HG03108 (cell line): ENCODE data around the gene CTBP2.

Experiments used
- ATAC-seq: cut with Tn5 transposase; IDR thresholded peaks from one replicate; pipeline ENCODE4 v1.9.1; 2021; ENCODE audit warnings: moderate library complexity; ENCODE audit not compliant: unreplicated experiment

Gene CTBP2

DNA sequence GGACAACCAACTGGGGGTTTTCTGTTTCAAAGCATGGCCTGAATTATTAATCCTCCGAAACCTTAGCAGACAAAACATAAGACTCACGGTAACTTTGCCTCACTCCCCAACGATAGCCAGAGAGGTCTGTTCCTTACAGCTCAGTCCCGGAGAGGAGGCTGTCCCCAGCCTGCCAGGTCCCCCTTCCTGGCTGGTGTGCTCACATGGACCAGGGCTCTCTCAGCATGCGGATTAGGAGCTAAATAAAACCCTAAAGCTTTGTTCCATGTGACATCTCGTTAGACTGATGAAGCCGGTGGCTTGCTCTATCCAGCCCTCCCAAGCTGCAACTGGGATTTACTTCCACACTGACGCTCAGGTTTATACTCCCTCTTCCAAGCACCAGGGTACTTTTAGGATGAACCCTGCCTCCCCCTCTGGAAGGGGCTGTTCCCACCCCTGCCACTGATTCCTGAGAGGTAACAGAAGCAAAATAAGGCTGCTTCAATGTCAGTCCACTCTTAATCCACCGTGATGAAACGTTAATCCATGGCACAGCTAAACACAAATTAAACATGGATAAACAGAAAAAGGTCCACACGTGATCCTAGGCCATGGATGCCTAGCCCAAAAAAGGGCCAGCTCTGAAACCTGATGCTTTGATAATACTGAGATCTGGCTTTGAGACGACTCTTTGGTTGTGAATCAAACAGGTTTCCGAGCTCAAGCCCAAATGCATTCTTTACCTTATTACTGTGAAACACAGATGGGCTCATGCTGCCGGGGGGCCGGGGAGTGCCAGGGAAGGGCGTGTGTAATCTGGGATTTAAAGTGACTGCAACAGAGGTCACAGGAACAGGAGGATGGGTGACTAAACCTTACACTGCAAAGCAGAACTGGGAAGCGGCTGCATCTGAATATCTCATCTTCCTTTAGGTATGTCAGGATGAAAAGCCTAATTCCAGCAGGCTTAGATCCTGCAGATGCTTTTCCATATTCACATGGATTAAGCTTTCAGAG, 132.2 kb downstream of the CTBP2 start:
- no peak for ATAC-seq

GRCh38 chr10:125026974-125027735, 133.2 kb downstream of the CTBP2 start:
- no peak for ATAC-seq

- ATAC-seq: no peak
Measured at GRCh38 chr10:125026036-125026931, 134.1 kb downstream of the CTBP2 start.

DNA sequence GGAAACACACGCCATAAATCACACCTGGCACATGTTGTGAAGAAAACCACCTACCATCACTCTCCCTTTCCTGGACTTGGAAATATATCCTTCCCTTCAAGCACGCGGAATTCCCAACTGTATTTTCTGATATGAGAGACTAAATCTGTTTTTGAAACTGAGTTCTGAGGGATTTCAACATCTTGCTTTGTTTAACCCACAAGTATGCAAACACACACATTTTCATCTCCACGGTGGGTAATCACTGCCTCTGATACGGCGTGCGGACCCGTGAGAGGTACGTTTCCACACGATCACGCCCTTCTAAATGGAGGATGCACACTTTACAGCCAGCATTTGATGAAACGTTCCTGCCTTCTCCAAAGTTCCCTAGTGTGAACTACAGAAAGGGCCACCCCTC, 135.0 kb downstream of the CTBP2 start:
- ATAC-seq: no peak

DNA sequence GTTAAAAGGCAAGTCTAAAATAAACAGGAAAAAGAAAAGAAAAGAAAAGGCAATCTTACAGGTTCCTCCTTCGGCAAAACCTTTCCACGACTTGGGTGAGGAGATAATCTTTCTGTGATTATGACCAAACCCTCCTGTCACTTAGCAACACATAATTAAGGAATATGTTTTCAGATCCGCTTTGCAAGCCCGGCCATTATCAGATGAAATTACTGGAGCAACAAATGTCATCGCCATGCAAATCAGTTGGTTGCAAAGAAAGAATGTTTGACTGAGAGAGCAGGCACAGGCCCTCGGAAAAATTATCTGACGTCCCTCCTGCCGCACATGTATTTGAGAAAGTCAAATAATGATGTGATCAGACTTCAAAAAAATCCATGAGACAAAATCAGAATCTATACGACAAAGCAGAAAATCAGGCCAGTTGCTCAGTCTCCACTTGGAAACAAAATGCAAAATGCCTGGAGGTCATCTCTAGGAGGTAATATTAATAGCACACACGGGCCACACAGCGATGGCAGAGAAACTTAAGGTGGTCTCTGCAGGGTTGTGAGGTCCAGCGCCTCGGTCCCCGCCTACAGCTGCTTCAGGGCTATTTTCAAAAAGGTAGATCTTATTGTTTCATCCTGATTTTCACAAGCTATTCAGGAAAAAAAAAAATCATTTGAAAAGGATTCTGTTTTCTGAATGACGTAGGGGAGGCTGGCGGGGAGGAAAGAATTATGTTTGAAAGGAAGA, 135.7 kb downstream of the CTBP2 start:
- no peak for ATAC-seq

- ATAC-seq: no peak
Measured at GRCh38 chr10:125023862-125024496, 136.4 kb downstream of the CTBP2 start.

DNA sequence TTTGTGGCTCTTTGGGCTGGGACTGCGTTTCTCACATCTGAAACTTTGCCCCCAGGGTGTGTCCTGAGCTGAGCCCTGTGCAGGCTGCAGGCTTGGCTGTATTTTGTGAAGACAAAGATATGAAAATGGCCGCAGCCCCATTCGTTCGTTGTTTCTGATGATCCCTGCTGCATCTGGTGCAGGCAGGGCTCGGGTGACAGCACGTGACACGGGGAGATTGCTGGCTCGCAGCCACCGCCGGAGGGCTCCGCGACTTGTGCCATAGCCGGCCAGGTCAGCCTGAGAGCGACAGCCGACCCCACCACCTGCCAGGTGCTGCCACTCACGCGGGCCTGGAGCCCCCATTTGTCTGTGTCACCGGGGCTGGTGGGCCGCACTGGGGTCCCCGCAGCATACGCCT, 137.1 kb downstream of the CTBP2 start:
- ATAC-seq: no peak

DNA sequence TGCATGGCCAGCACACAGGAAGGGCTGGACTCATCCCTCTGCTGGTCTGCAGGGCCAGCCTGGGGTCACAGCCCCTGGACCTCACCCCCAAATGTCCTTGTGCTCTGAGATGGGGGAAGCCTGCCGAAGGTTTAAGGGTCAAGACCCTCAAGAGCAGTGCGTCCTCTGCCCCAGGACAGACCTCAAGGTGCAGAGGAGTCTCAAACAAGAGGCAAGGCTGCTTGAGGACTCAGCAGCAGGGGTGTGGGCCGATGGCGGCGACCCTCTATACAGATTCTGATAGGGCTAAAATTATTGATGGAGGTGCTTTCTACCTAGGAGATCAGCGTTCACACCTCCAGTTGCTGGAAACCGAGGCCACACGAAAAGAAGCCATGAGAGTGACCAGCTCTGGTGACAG, 137.7 kb downstream of the CTBP2 start:
- ATAC-seq: no peak

GRCh38 chr10:125021686-125022344, 138.5 kb downstream of the CTBP2 start:
- no peak for ATAC-seq

DNA sequence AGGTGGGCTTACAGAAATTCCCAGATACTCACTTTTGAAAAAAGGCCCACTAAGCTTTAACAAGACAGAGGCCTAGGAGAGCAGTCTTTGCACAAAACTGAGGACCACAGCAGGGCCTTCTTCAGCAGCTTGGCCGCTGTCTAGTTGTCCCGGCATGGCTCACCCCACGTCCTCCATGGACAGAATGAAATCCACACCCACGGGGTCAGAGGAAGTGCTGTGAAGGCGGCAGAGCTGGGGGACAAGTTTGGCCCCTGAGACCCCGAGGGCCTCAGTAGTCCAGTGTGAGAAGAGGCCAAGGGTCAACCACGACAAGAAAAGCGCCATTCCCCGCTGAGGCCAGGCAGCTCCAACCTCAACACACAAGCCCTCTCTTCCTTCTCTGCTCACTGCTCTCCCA, 139.5 kb downstream of the CTBP2 start:
- no peak for ATAC-seq

- no peak for ATAC-seq
Measured at GRCh38 chr10:125020386-125020785, 140.0 kb downstream of the CTBP2 start.

DNA sequence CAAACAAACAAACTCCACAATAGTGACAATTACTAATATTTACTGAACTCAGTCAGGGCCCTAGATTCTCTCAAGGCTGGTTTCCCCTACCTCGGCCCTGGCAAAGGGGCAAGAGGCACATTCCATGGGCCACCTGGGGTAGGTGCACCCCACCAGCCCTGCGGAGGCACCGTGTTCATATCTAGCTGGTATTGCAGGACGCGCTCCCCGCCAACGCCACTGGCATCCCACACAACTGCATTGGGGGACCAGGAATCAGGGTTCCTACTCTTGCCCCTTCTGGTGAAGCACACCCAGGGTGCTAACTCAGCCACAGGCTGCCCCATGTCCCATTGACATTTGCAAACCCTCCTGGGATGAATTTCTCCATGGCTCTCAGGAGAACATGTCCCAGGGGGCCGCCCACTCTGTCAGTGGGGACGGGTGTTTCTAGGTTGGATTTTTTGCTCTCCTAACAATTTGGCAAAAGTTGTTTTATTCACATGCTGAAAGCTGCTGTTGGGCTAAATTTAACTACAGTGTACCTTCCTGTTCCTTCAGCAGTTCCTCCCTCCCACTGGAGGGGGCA, 141.7 kb downstream of the CTBP2 start:
- no peak for ATAC-seq

DNA sequence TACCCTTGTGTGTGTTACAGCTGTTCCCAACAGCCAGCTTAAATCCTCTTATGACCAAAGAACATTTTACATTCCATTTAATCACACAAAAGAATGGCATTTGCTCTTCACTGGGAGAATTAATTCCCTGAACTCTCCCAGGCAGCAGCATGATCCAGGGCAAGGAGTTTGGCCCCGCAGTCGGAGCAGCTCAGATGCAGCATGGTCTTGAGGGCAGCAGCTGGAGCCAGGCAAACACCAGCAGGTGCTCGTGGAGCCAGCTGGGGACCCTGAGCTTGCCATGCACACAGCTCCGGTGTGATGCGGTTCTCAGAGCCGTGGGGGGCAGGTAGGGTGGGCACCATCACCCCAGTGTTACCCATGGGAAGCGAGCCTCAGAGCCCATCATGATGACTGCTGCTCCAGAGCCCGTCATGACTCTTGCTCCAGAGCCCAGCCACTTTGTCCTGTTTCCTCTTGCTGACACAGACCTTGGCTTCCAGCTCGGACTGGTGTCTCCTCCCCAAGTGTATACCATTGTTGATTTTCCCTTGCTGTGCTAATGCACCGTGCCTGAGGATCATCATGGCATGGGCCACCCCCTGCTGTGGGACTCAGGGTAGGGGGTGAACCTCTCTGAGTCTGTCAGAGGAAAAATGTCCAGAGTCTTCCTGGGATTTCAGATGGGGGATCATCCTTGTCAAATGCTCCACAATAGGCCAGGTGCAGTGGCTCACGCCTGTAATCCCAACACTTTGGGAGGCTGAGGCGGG, 142.6 kb downstream of the CTBP2 start:
- ATAC-seq: no peak

DNA sequence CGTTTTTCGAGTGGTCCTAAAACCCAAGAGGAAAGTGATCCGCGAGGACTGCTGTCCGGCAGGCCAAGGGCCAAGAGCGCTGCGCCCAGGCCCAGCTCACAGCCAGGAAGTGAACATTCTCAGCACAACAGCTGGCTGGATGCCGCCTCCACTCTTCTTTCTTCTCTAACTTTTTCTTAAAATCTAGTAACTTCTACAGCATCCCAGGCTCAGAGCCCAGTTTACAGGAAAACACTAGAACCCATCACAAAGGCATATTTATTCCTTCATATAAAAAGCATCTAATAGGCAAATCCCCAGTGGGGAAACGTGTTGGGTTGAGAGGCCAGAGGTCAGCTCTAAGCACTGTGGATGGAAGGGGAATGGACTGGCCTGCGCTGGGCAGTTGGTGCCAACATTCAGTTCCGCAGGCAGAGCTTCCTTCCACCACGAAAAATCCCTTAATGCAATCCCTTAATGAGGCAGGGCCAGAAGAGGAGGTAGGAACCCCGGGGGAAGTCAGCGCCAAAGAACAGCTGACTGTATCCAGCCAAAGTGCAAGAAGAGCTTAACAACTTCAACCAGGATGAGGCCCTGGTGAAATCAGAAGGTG, 143.7 kb downstream of the CTBP2 start:
- no peak for ATAC-seq

- ATAC-seq: no peak
Measured at GRCh38 chr10:125016123-125016522, 144.2 kb downstream of the CTBP2 start.

- ATAC-seq: no peak
Measured at GRCh38 chr10:125015356-125015944, 144.9 kb downstream of the CTBP2 start.

GRCh38 chr10:125014836-125015355, 145.5 kb downstream of the CTBP2 start:
- ATAC-seq: no peak
